Type B pancreatic cell (in vitro differentiated cells): ENCODE measurements around the gene ARHGEF7. TPM values are rescaled to one million over a fixed set of nuclear protein-coding genes. Genes with fewer than 3 reads are reported as not detected.
"Not testable (repeated sequence)": the region's sequence is repeated elsewhere in the genome, so short reads cannot be mapped to it uniquely, and the experiment has no call there.

Source experiments
- DNase-seq: peaks from one replicate; pipeline ENCODE4 v3.0.0; 2021; ENCODE audit warnings: mixed read lengths; ENCODE audit not compliant: unreplicated experiment; ENCODE audit errors: extremely low spot score
- H3K27ac Mint-ChIP-seq: 2 replicates; pipeline ENCODE4 v1.8.0; 2021; ENCODE audit warnings: mild to moderate bottlenecking, mixed read lengths
- H3K27me3 Mint-ChIP-seq: 2 replicates; pipeline ENCODE4 v1.8.0; 2021; ENCODE audit warnings: mixed read lengths
- H3K36me3 Mint-ChIP-seq: 2 replicates; pipeline ENCODE4 v1.8.0; 2021; ENCODE audit warnings: mixed read lengths
- H3K4me1 Mint-ChIP-seq: one replicate; pipeline ENCODE4 v1.8.0; 2021; ENCODE audit warnings: mixed read lengths; ENCODE audit not compliant: unreplicated experiment
- H3K4me3 Mint-ChIP-seq: 2 replicates; pipeline ENCODE4 v1.8.0; 2021; ENCODE audit warnings: mild to moderate bottlenecking, mixed read lengths
- H3K9me3 Mint-ChIP-seq: 2 replicates; pipeline ENCODE4 v1.8.0; 2021; ENCODE audit warnings: mixed read lengths
- CTCF ChIP-seq: fragments of 200-600 bp; sonication (generic); conservative IDR thresholded peaks from 2 replicates; pipeline ENCODE4 v1.5.0; 2021; ENCODE audit warnings: antibody characterized with exemption, mild to moderate bottlenecking
- total RNA-seq: library from RNA; stranded (reverse); gene quantifications from 2 replicates; pipeline ENCODE4 v1.2.1, GENCODE V29; 2021; ENCODE audit warnings: low replicate concordance

The ARHGEF7 gene
- total RNA-seq, 1 donor from 2014 or later = 103 TPM

GRCh38 chr13:111074826-111075225 lies 40.3 kb upstream of the ARHGEF7 start:
- TF ChIP-seq CTCF = no peak
- peaks cover 11% of the 10 kb centered on the region for H3K9me3 Mint-ChIP-seq
- no peaks in the 10 kb centered on the region for H3K27me3 Mint-ChIP-seq
- no peaks in the 10 kb centered on the region for H3K4me1 Mint-ChIP-seq
- H3K4me3 Mint-ChIP-seq = no peak overlapping the region
- H3K36me3 Mint-ChIP-seq = peaks cover 6% of the 10 kb centered on the region
- no peak for DNase-seq
- H3K27ac Mint-ChIP-seq = no peak overlapping the region

GRCh38 chr13:111076155-111077013 lies 38.7 kb upstream of the ARHGEF7 start:
- TF ChIP-seq CTCF = peak; percentile 32
- Mint-ChIP-seq H3K4me3 (no peak overlapping the region), H3K36me3 (peaks cover 6% of the 10 kb centered on the region), H3K4me1 (no peaks in the 10 kb centered on the region), H3K27me3 (no peaks in the 10 kb centered on the region), H3K27ac (no peak overlapping the region), H3K9me3 (peaks cover 4% of the 10 kb centered on the region)
- DNase-seq = no peak

GRCh38 chr13:111079375-111079774 lies 35.7 kb upstream of the ARHGEF7 start:
- Mint-ChIP-seq H3K4me1 (no peaks in the 10 kb centered on the region), H3K36me3 (peaks cover 6% of the 10 kb centered on the region), H3K9me3 (peaks cover 4% of the 10 kb centered on the region), H3K27me3 (no peaks in the 10 kb centered on the region), H3K4me3 (no peak overlapping the region), H3K27ac (no peak overlapping the region)
- no peak for TF ChIP-seq CTCF
- no peak for DNase-seq

GRCh38 chr13:111080642-111081041 lies 34.5 kb upstream of the ARHGEF7 start:
- Mint-ChIP-seq H3K27me3 (no peaks in the 10 kb centered on the region), H3K4me1 (no peaks in the 10 kb centered on the region), H3K9me3 (no peaks in the 10 kb centered on the region), H3K27ac (no peak overlapping the region), H3K4me3 (no peak overlapping the region), H3K36me3 (peaks cover 1% of the 10 kb centered on the region)
- no peak for TF ChIP-seq CTCF
- no peak for DNase-seq

- Mint-ChIP-seq H3K9me3 (no peaks in the 10 kb centered on the region), H3K4me3 (no peak overlapping the region), H3K27me3 (no peaks in the 10 kb centered on the region), H3K4me1 (no peaks in the 10 kb centered on the region), H3K36me3 (no peaks in the 10 kb centered on the region), H3K27ac (no peak overlapping the region)
- no peak for DNase-seq
- no peak for TF ChIP-seq CTCF
Observed at GRCh38 chr13:111082240-111082639, 32.9 kb upstream of the ARHGEF7 start.

GRCh38 chr13:111082769-111083168 lies 32.3 kb upstream of the ARHGEF7 start:
- H3K9me3 Mint-ChIP-seq, H3K4me3 Mint-ChIP-seq, H3K27me3 Mint-ChIP-seq, H3K4me1 Mint-ChIP-seq, H3K27ac Mint-ChIP-seq, H3K36me3 Mint-ChIP-seq, DNase-seq: not testable (repeated sequence)

- H3K27me3 Mint-ChIP-seq, H3K27ac Mint-ChIP-seq, H3K9me3 Mint-ChIP-seq, H3K4me3 Mint-ChIP-seq, H3K4me1 Mint-ChIP-seq, DNase-seq, H3K36me3 Mint-ChIP-seq: not testable (repeated sequence)
Observed at GRCh38 chr13:111083693-111084092, 31.4 kb upstream of the ARHGEF7 start.
